Activated CD8-positive, alpha-beta memory T cell treated with anti-CD3 and anti-CD28 coated beads for 4 hours (primary cell): ENCODE measurements around the gene GIPC3.

ENCODE experiments used
- DNase-seq, 2 donors: peaks; one replicate each; pipeline ENCODE4 v3.0.0-alpha.2; 2020; ENCODE audit warnings: low read depth in 2 of 2

The GIPC3 gene, protein sequence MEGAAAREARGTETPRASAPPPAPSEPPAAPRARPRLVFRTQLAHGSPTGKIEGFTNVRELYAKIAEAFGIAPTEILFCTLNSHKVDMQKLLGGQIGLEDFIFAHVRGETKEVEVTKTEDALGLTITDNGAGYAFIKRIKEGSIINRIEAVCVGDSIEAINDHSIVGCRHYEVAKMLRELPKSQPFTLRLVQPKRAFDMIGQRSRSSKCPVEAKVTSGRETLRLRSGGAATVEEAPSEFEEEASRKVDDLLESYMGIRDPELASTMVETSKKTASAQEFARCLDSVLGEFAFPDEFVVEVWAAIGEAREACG

DNA sequence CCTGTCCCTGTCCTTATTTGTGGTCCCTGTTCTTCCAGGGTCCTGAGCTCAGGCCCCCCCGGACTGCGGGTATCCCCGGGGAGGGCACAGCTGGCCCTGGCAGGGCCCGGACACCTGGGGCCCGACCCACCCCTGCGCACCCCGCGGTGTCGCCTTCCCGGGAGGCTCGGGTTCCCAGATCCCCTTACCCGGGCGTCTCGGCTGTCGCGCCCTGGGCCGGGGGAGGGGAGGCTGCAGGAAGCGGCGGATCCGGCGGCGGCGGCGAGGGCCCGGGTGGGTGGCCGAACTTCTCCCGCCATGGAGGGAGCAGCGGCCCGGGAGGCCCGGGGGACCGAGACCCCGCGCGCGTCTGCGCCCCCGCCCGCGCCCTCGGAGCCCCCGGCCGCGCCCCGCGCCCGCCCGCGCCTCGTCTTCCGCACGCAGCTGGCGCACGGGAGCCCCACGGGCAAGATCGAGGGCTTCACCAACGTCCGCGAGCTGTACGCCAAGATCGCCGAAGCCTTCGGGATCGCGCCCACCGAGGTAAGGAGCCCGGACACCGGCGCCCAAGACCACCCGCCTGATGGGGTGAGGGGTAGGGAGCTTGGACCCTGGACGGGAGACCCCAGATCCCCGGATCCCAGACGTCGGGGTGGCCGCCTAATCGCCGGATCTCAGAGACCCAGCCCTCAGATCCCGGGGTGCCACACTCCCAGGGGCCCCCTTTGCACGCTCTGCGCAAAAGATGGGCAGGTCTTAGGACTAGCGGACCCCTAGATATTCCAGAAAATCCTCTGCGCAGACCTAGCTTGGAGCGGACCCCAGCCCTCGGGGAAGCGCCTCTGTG lies at the start of gene GIPC3:
Gene GIPC3 (plus strand): TSS at position 178 of the 826 bp plus-strand sequence. CDS start 120 bp downstream, at position 298.
- DNase-seq = no peak

DNA sequence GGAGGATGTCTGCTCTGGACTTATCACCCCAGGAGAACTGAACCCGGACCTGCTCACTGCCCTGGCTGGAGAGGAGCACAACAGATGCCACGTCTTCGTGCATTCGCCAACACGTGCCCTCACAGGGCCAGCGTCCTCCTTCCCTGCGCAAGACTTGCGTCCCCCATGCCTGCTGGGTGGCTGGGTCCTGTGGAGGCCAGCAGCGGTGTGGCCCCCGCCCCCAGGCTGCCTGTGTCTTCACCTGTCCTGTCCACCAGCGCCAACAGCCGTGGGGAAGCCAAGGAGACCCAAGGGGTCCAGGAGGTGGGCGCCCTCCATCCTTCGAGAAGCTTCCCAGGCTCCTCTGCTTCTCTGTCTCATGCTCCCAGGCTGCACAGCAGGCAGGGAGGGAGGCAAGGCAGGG lies 49.7 kb upstream of the GIPC3 start:
- DNase-seq = no peak

GRCh38 chr19:3535981-3536380 lies 49.3 kb upstream of the GIPC3 start:
- no peak for DNase-seq

GRCh38 chr19:3536429-3537100 lies 48.7 kb upstream of the GIPC3 start:
- DNase-seq = no peak

DNA sequence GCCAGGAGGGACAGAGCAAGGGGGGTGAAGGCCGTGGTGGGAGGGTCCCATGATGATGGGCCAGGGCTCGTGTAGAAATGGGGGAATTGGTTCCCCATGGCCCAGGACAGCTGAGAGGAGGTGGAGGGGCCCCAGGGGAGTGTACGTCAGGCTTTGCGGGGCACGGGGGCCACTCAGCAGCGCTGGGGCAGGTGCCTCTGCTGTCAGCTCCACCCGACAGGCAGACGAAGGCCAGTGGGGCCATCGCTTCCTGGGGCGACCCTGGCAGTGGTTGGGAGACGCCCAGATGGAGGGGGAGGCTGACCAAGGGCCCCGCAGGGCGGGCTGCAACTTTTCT lies 48.2 kb upstream of the GIPC3 start:
- no peak for DNase-seq

DNA sequence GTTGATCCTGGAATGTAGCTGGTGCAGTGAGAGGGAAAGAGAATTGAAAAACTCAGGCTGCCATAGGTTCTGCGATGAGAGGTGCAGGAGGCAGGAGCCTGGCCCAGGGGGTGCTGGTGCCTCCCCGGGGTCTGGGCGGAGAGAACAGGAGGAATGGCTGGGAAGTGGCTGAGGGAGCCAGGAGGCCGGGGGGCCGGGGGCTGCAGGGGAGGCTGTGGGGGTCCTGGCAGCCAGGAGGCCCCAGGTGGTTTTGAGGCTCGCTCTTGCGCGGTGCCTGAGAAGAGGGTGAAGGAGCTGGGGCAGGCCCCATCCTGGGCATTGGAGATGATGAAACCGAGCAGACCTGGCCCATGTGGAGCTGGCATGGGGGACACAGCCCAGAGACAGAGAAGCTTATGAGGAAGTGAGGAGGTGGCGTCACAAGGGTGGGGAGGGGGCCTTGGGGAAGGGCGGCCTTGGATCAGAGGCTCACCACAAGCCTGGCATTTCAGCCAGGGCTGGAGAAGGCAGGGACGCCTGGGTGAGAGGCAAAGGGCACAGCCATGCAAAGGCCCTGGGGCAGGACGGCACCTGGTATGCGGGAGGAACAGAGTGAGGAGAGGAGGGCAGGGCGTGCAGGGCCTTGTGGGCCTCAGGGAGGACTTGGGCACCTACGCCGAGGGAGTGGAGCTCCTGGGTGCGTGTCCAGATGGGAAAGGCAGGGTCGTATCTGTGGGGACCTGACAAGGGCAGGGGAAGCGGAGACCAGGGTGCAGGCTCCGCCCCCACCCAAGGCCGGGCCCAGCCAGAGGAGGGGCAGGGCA lies 47.6 kb upstream of the GIPC3 start:
- no peak for DNase-seq

GRCh38 chr19:3538258-3538929 lies 46.9 kb upstream of the GIPC3 start:
- no peak for DNase-seq

- DNase-seq = no peak
Observed at GRCh38 chr19:3538965-3539755, 46.1 kb upstream of the GIPC3 start, which contains the start of gene TEKTIP1. Gene TEKTIP1 (plus strand): TSS chr19:3539174. CDS start chr19:3539178, 4 bp downstream.

DNA sequence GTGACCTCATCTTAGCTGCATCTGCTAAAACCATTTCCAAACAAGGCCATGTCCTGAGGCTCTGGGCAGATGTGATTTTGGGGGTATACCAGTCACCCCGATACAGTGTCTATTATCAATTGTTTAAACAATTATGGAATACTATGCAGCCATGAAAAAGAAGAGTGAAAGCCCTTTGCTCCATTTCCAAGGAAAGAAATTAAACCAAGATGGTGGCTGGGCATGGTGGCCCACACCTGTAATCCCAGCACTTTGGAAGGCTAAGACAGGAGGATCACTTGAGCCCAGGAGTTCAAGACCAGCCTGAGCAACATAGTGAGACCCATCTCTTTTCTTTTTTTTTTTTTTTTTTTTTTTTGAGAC lies 45.5 kb upstream of the GIPC3 start:
- DNase-seq = no peak

DNA sequence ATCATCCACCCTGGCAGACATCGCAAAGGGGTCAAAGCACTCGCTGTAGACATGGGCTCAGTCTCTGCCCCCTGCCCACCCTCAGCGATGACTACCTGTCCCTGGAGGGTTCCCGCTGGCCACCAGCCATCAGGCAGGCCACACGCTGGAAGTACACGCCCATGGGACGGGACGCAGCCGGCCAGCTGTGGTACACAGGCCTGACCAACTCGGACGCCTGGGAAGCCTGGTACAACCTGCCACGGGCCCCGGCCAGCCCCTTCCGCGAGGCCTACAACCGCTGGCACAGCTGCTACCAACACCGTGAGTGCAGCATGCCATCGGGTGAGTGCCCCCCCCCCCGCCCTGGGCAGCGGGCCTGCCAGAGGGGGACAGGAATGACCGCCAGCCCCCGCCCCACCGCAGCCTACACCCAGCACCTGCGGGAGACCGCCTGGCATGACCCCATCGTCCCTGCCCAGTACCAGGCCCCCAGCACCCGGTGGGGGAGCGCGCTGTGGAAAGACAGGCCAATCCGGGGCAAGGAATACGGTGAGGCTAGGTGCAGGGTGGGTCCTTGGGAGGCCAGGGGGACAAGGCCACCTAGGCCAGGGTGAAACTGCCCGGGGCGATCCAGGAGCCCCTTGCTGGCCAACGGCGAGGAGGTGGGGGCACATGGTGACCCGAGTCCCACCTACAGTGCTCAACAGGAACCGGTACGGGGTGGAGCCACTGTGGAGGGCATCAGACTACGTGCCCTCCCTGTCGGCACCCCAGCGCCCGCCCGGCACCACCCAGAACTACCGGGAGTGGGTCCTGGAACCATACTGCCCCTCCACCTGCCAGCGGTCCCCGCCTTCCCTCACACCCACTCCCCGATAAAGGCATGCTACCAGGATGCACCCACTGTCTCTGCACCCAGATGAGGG lies 41.9 kb upstream of the GIPC3 start:
- DNase-seq = no peak

DNA sequence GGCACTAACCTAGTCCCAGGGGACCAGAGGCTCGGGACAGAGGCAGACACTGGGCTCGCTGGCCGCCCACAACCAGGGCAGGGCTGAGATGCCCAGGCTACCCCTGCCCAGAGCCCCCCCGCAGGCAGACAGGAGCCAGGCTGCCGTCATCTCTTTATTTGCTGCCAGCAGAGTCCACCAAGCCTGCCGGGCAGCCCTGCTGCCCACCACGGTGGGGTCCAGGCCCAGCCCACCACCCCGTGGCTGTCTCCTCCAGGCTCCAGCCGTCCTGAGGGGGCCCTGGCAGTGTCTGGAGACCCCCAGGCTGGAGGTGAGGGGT lies 41.3 kb upstream of the GIPC3 start:
- DNase-seq = no peak

GRCh38 chr19:3544742-3545668 lies 40.3 kb upstream of the GIPC3 start:
- DNase-seq = peak; percentile 28 to 55

GRCh38 chr19:3545669-3546034 lies 39.6 kb upstream of the GIPC3 start:
- no peak for DNase-seq

- DNase-seq = no peak
Observed at GRCh38 chr19:3546119-3546518, 39.2 kb upstream of the GIPC3 start.

DNA sequence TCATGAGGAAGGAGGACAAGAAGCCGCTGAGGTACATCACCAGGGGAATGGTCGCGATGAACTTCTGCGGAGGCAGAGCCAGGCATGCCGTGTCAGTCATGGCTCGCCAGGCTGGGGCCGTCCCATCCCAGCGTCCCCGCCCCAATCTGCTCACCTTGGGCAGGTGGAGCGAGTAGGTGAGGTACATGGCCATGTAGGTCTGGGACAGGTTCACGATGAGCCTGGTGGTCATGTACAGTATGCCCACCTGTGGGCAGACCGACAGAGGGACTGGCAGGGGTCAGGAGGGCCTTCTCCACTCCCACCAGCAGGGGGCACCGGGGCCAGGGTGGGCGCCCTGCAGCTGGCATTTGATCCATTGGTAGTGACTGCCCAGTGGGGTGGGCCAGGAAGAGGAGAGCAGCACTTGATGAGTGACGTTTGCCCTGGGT lies 38.0 kb upstream of the GIPC3 start:
- no peak for DNase-seq

- DNase-seq = no peak
Observed at GRCh38 chr19:3547767-3548282, 37.5 kb upstream of the GIPC3 start.

GRCh38 chr19:3548606-3549005 lies 36.7 kb upstream of the GIPC3 start:
- DNase-seq = no peak

DNA sequence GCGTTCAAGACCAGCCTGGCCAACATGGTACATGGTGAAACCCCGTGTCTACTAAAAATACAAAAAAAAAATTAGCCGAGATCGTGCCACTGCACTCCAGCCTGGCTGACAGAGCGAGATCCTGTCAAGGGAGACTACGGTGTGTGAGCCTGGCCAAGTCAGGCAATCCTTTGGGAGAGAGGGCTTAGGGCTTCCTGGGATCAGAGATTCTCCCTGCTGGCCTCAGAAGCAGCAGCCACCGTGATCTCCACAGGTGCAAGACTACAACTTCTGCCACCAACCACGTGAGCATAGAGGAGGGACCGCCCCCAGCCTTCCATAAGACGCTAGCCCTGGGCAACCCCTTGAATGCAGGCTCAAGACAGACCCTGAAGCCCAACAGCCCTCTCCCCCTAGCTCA lies 35.5 kb upstream of the GIPC3 start:
- no peak for DNase-seq
